Vagina (tissue), 2 donors: Measurements from ENCODE around the gene SMARCD3.

Source experiments
- CTCF ChIP-seq, 3 experiments: fragments of 450-650 bp in 2 of 3; fragments of 200-600 bp in 1 of 3; sonication (generic) in 1 of 3; IDR thresholded peaks; one replicate each; pipeline ENCODE4 v1.5.1; 2017 to 2019; ENCODE audit warnings: antibody characterized with exemption in 3 of 3, mild to moderate bottlenecking in 2 of 3, moderate library complexity in 2 of 3
- POLR2A ChIP-seq, 2 donors: fragments of 450-650 bp; IDR thresholded peaks; one replicate each; pipeline ENCODE4 v1.6.1; 2017; ENCODE audit warnings: antibody characterized with exemption in 2 of 2, mild to moderate bottlenecking in 2 of 2, moderate library complexity in 2 of 2
- POLR2AphosphoS5 ChIP-seq, 2 donors: sonication (generic); formaldehyde crosslinking; IDR thresholded peaks; one replicate each; pipeline ENCODE4 v1.9.0; 2017; ENCODE audit warnings: antibody characterized with exemption in 2 of 2, mild to moderate bottlenecking in 2 of 2, low read depth in 1 of 2; ENCODE audit not compliant: insufficient read depth in 1 of 2

DNA sequence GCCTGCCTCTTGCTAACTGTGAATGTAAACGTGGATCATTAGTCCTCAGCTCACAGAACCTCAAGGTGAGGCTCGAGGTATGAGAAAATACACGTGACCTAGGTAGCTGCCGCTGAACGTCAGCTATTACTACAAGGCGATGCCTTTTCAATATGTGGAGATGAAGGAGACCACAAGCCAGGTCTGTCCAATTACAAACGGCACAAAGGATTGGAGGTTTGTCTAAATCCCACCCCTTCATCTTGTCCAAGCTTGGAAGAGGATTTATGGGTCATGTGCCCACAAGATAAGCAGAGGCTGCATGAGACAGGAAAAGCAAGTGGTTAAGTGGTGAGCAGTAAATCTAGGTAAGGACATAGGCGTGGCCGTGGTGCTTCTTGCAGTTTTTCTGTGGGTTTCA is 41.6 kb downstream of the SMARCD3 start:
- TF ChIP-seq POLR2A (IDR thresholded peaks at IDR 0.05), result no peak
- TF ChIP-seq POLR2AphosphoS5 (IDR thresholded peaks at IDR 0.05; ENCODE audit: insufficient read depth in 1 of 2, low read depth in 1 of 2), result no peak
- no peak for TF ChIP-seq CTCF (IDR thresholded peaks at IDR 0.05)
